Measurements from ENCODE around the gene NALCN. TPM values are rescaled to one million over a fixed set of nuclear protein-coding genes. Genes with fewer than 3 reads are reported as not detected.

NALCN gene
- total and polyA plus RNA-seq, 2 experiments from 2014 or later = 0.50 to 0.87 TPM

GRCh38 chr13:101309014-101309619 is 107.2 kb downstream of the NALCN start:
- Histone ChIP-seq H2AFZ (no peak overlapping the region), H3K4me2 (no peak overlapping the region), H3K4me1 (ENCODE audit: insufficient read depth) (no peaks in the 10 kb centered on the region), H4K20me1 (replicated peaks; ENCODE audit: insufficient read depth) (no peaks in the 10 kb centered on the region), H3K36me3 (ENCODE audit: insufficient read depth) (no peaks in the 10 kb centered on the region), H3K9me2 (ENCODE audit: insufficient read depth) (no peaks in the 10 kb centered on the region; the same call in 1 of the 2 replicates), H3F3A (replicated peaks; ENCODE audit: low read depth) (no peaks in the 10 kb centered on the region), H3K27me3 (ENCODE audit: insufficient read depth) (no peaks in the 10 kb centered on the region), H3K79me2 (replicated peaks; ENCODE audit: insufficient read depth) (no peaks in the 10 kb centered on the region), H3K4me3 (no peak overlapping the region), H3K27ac (ENCODE audit: low read depth) (no peak overlapping the region)
- no peaks in the 10 kb centered on the region for H3K27me3 Mint-ChIP-seq (ENCODE audit: insufficient read depth, low read depth, poor library complexity)
- TF ChIP-seq ZNF462 (CRISPR knock-in tag; IDR thresholded peaks at IDR 0.05) = no peak
- TF ChIP-seq JUNB (IDR thresholded peaks at IDR 0.05; ENCODE audit: unreplicated experiment) = no peak
- no peak for TF ChIP-seq ZNF331 (CRISPR knock-in tag; IDR thresholded peaks at IDR 0.05; ENCODE audit: low read depth)
- no peak for TF ChIP-seq ETS1 (IDR thresholded peaks at IDR 0.05)
- TF ChIP-seq CREB1 (CRISPR knock-in tag; IDR thresholded peaks at IDR 0.05; ENCODE audit: low read depth) = no peak
- no peak for TF ChIP-seq REST (IDR thresholded peaks at IDR 0.05; ENCODE audit: unreplicated experiment)
- no peak for TF ChIP-seq EZH2phosphoT487 (IDR thresholded peaks at IDR 0.05; ENCODE audit: unreplicated experiment)
- TF ChIP-seq NANOG (IDR thresholded peaks at IDR 0.05; ENCODE audit: borderline replicate concordance) = no peak
- no peak for TF ChIP-seq POLR2AphosphoS5 (IDR thresholded peaks at IDR 0.05; ENCODE audit: low read depth)
- no peak for TF ChIP-seq CTCF (conservative IDR thresholded peaks at IDR 0.05; ENCODE audit: low read depth in 2 of 2)
- no peak for TF ChIP-seq ZNF114 (CRISPR knock-in tag; IDR thresholded peaks at IDR 0.05)
- no peak for TF ChIP-seq EZH2 (IDR thresholded peaks at IDR 0.05; ENCODE audit: low read depth, unreplicated experiment)
- no peak for TF ChIP-seq STAT1 (IDR thresholded peaks at IDR 0.05; ENCODE audit: unreplicated experiment)
- no peak overlapping the region for H3K27ac Mint-ChIP-seq
- H3K4me1 Mint-ChIP-seq = no peaks in the 10 kb centered on the region
- H3K9me3 Mint-ChIP-seq = peaks cover 3% of the 10 kb centered on the region; the same call in 1 of the 3 replicates
- no peaks in the 10 kb centered on the region for H3K36me3 Mint-ChIP-seq (ENCODE audit: low read depth)
- DNase-seq (ENCODE audit: low spot score) (no peak), ATAC-seq (no peak)
- no peak overlapping the region for H3K4me3 Mint-ChIP-seq
